Smooth muscle cell (in vitro differentiated cells): Measurements from ENCODE around the gene NOL4L. TPM values are rescaled to one million over a fixed set of nuclear protein-coding genes. Genes with fewer than 3 reads are reported as not detected.

Source experiments
- DNase-seq: peaks from one replicate; lab custom pipeline; 2025; ENCODE audit not compliant: unreplicated experiment; lab: John Stamatoyannopoulos, UW
- H2AFZ ChIP-seq: fragments of 200-600 bp; sonication (generic); 2 replicates; pipeline ENCODE4 v1.6.0; 2016; ENCODE audit warnings: antibody characterized with exemption, low read depth, mild to moderate bottlenecking
- H3F3A ChIP-seq: fragments of 200-600 bp; sonication (generic); 2 replicates; pipeline ENCODE4 v1.6.0; 2017; ENCODE audit warnings: antibody characterized with exemption, low read depth
- H3K27ac ChIP-seq: fragments of 200-600 bp; sonication (generic); 2 replicates; pipeline ENCODE4 v1.5.1; 2016; ENCODE audit warnings: low read depth, mild to moderate bottlenecking
- H3K27me3 ChIP-seq: fragments of 200-600 bp; sonication (generic); 2 replicates; pipeline ENCODE4 v1.6.1; 2016; ENCODE audit warnings: low read depth, mild to moderate bottlenecking
- H3K36me3 ChIP-seq: fragments of 200-600 bp; sonication (generic); 2 replicates; pipeline ENCODE4 v1.5.1; 2016; ENCODE audit warnings: low read depth
- H3K4me1 ChIP-seq: fragments of 200-600 bp; sonication (generic); 2 replicates; pipeline ENCODE4 v1.5.1; 2016; ENCODE audit warnings: low read depth
- H3K4me2 ChIP-seq: fragments of 200-600 bp; sonication (generic); 2 replicates; pipeline ENCODE4 v1.6.0; 2016; ENCODE audit warnings: mild to moderate bottlenecking
- H3K4me3 ChIP-seq: fragments of 200-600 bp; sonication (generic); 2 replicates; pipeline ENCODE4 v1.5.1; 2016; ENCODE audit warnings: mild to moderate bottlenecking
- H3K79me2 ChIP-seq: fragments of 200-600 bp; sonication (generic); 2 replicates; pipeline ENCODE4 v1.6.0; 2016; ENCODE audit warnings: low read depth, mild to moderate bottlenecking
- H3K9ac ChIP-seq: fragments of 200-600 bp; sonication (generic); 2 replicates; pipeline ENCODE4 v1.6.0; 2016; ENCODE audit warnings: low read depth
- H3K9me3 ChIP-seq: fragments of 200-600 bp; sonication (generic); replicated peaks from 2 replicates; pipeline ENCODE4 v1.5.1; 2016; ENCODE audit warnings: low read depth
- H4K20me1 ChIP-seq: fragments of 200-600 bp; sonication (generic); 2 replicates; pipeline ENCODE4 v1.6.0; 2016; ENCODE audit warnings: low read depth
- WGBS: methylation state at CpG from one replicate; pipeline ENCODE4 v1.1.7; 2016; ENCODE audit warnings: low lambda C conversion rate; 5-methylcytosine and 5-hydroxymethylcytosine counted together
- polyA plus RNA-seq: library from polyadenylated mRNA; unstranded; fragments of >200 nt; fragmentation: Nextera tagmentation; extraction: Ambion mirVana; gene quantifications from 2 replicates; pipeline ENCODE4 v1.2.1, GENCODE V29; 2016
- total RNA-seq: library from RNA; depleted of rRNA; stranded (reverse); fragments of >200 nt; gene quantifications from 2 replicates; pipeline ENCODE4 v1.2.3, GENCODE V29; 2014
- TF ChIP-seq, protein P1 (sequence below): fragments of 200-600 bp; sonication (generic); IDR thresholded peaks from 2 replicates; pipeline ENCODE4 v1.5.1; 2017; ENCODE audit warnings: borderline replicate concordance, mild to moderate bottlenecking, antibody characterized with exemption; ENCODE audit not compliant: insufficient read depth, poor library complexity, severe bottlenecking

Gene NOL4L
- total and polyA plus RNA-seq, 2 experiments from 2014 or later = 26.0 to 26.2 TPM

DNA sequence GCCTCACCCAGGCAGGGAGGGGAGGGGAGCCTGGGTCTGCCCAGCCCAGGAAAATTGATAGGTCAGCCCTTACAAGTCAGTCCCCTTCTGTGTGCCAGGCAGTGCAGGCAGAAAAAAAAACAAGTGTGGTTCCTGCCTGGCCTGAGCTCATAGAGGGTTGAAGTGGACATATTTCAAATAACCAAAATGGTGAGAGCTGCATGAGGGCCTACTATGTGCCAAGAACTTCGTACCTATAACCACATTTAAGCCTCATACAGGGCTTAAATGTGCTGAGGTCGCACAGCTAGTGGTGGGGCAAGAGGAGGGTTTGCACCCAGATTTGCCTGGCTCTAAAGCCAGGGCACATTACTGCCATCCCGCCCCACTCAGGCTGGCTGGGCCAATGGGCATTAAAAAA lies 6.9 kb upstream of the NOL4L start:
- Histone ChIP-seq H3K4me3 (no peak overlapping the region), H3K27me3 (peaks cover 18% of the 10 kb centered on the region), H4K20me1 (no peaks in the 10 kb centered on the region), H3K36me3 (no peaks in the 10 kb centered on the region), H3K27ac (no peak overlapping the region), H3F3A (no peaks in the 10 kb centered on the region), H3K79me2 (no peaks in the 10 kb centered on the region), H3K4me1 (no peaks in the 10 kb centered on the region), H3K9me3 (no peaks in the 10 kb centered on the region), H2AFZ (no peak overlapping the region), H3K9ac (no peak overlapping the region), H3K4me2 (no peak overlapping the region)
- 86% methylated on average over 3 of the region's 3 CpGs for WGBS
- DNase-seq = no peak
- TF ChIP-seq, protein P1, sequence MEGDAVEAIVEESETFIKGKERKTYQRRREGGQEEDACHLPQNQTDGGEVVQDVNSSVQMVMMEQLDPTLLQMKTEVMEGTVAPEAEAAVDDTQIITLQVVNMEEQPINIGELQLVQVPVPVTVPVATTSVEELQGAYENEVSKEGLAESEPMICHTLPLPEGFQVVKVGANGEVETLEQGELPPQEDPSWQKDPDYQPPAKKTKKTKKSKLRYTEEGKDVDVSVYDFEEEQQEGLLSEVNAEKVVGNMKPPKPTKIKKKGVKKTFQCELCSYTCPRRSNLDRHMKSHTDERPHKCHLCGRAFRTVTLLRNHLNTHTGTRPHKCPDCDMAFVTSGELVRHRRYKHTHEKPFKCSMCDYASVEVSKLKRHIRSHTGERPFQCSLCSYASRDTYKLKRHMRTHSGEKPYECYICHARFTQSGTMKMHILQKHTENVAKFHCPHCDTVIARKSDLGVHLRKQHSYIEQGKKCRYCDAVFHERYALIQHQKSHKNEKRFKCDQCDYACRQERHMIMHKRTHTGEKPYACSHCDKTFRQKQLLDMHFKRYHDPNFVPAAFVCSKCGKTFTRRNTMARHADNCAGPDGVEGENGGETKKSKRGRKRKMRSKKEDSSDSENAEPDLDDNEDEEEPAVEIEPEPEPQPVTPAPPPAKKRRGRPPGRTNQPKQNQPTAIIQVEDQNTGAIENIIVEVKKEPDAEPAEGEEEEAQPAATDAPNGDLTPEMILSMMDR = no peak

DNA sequence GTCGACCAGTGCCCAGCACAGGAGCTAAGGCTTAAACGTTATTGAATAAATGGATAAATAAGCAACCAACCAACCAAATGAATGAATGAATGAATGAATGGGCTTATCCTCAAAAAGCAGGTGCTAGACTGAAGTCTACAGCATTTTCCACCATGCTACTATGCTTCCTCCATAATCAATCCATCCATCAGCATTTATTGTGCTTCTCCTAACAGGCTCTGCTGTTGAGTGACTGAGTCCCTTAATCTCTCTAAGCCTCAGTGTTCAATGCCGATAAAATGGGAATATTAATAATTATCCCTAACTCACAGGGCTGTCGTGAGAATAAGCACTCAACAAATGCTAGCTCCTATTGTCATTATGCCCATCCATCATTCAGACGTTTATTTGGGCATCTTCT lies 4.6 kb upstream of the NOL4L start:
- Histone ChIP-seq H3K9me3 (no peaks in the 10 kb centered on the region), H3K27ac (no peak overlapping the region), H3K9ac (no peak overlapping the region), H3K79me2 (no peaks in the 10 kb centered on the region), H3K27me3 (peaks cover 34% of the 10 kb centered on the region), H3K4me2 (no peak overlapping the region), H3F3A (no peaks in the 10 kb centered on the region), H3K36me3 (no peaks in the 10 kb centered on the region), H2AFZ (no peak overlapping the region), H3K4me1 (no peaks in the 10 kb centered on the region), H3K4me3 (no peak overlapping the region), H4K20me1 (no peaks in the 10 kb centered on the region)
- TF ChIP-seq, protein P1 = no peak
- 75% methylated on average over 5 of the region's 5 CpGs for WGBS
- DNase-seq = no peak

DNA sequence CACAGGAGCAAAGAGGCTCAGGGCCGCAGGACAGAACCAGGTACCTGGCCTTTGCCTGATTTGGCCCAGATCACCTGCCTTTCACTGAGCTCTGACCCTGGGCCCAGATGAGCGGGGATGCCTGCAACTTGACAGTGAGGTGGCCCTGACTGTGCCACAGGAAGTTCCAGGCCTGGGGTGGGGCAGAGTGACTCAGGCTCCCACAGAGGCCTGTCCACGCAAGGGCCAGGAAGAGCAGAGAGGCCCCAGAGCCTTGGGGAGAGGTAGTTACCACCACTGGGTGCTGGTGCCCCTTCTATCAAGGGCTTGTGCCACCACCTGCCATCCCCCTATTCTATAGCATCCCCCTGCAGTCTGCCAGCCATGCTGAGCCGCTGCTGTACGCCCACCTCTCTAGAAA lies 4.1 kb upstream of the NOL4L start:
- DNase-seq = no peak

DNA sequence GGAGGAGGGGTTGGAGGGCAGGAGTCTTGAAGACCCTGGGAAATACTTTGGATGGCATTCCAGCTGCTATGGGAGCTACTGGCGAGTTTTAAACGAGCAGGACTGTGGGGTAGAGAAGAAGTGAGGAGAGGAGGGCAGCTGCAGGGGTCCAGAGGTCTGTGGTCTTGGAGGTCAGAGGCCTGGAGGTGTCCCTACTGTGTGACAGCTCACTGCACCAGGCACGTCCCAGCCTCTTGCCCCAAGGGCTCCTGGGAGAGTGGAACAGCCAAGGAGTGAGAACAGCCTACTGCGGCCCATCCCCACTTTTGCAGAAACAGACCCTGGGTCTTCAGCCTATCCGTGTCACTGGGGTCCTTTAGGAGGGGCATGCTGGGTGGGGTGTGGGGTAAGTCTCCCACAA lies 2.9 kb upstream of the NOL4L start:
- Histone ChIP-seq H2AFZ (no peak overlapping the region), H3K9ac (no peak overlapping the region), H3K36me3 (no peaks in the 10 kb centered on the region), H3F3A (no peaks in the 10 kb centered on the region), H3K4me1 (no peaks in the 10 kb centered on the region), H4K20me1 (no peaks in the 10 kb centered on the region), H3K27me3 (peaks cover 34% of the 10 kb centered on the region), H3K9me3 (no peaks in the 10 kb centered on the region), H3K79me2 (no peaks in the 10 kb centered on the region), H3K27ac (no peak overlapping the region), H3K4me2 (no peak overlapping the region), H3K4me3 (no peak overlapping the region)
- 71% methylated on average over 5 of the region's 5 CpGs for WGBS
- TF ChIP-seq, protein P1 = no peak
- DNase-seq = no peak

More for the DNA sequence above, 4.1 kb upstream of the NOL4L start:
- Histone ChIP-seq H2AFZ (no peak overlapping the region), H3K79me2 (no peaks in the 10 kb centered on the region), H3K36me3 (no peaks in the 10 kb centered on the region), H3K4me3 (no peak overlapping the region), H3K27ac (no peak overlapping the region), H3K9ac (no peak overlapping the region), H3K4me1 (no peaks in the 10 kb centered on the region), H3K4me2 (no peak overlapping the region), H3K27me3 (peaks cover 34% of the 10 kb centered on the region), H3K9me3 (no peaks in the 10 kb centered on the region), H3F3A (no peaks in the 10 kb centered on the region), H4K20me1 (no peaks in the 10 kb centered on the region)
- WGBS = 74% methylated on average over 5 of the region's 5 CpGs
- TF ChIP-seq, protein P1 = no peak
